K562 (cell line): Measurements from ENCODE around the gene SLC12A1. TPM values are rescaled to one million over a fixed set of nuclear protein-coding genes. Genes with fewer than 3 reads are reported as not detected.

ENCODE experiments used
- ATAC-seq: fragments of 200-7000 bp; cut with Tn5 transposase; 3 replicates; pipeline ENCODE4 v1.9.1; 2020; ENCODE audit warnings: moderate library complexity
- BruUV-seq: library from RNA; stranded (reverse); fragments of 400-500 nt; replicated peaks from 2 replicates; lab custom pipeline; 2021; lab: Mats Ljungman, UMichigan
- CTCF ChIA-PET: fragments of 300-600 bp; formaldehyde crosslinking; extraction: SDS; loops from one replicate; lab custom pipeline; 2021; ENCODE audit warnings: low intra/inter-chr PET ratio; lab: Yijun Ruan, JAX
- POLR2A ChIA-PET: fragments of 300-600, 350-650 bp; sonication (Branson Sonifier 250); formaldehyde crosslinking; extraction: SDS; loops from one replicate; lab custom pipeline; 2021; ENCODE audit warnings: antibody characterized with exemption, inconsistent platforms; lab: Yijun Ruan, JAX
- DNase-seq, 4 experiments: peaks; one replicate each; pipeline versions ENCODE4 v3.0.0 to v3.0.0-alpha.2; 2011 to 2018; ENCODE audit warnings: low spot score in 3 of 4, mixed read lengths in 3 of 4; ENCODE audit errors: extremely low read depth in 1 of 4
- FAIRE-seq: peaks from 2 replicates; lab custom pipeline; 2011; peaks lifted over from hg19 to GRCh38; lab: Jason Lieb, UNC
- H2AFZ ChIP-seq: 2 replicates; pipeline ENCODE4 v1.6.0; 2011; ENCODE audit warnings: low read depth, low read length, control low read depth, inconsistent platforms
- H3K27ac ChIP-seq: fragments of 200-600 bp; 3 replicates; pipeline ENCODE4 v1.8.0; 2011; ENCODE audit warnings: low read depth, mild to moderate bottlenecking, control low read depth, inconsistent platforms, low read length, moderate library complexity, mixed read lengths; ENCODE audit errors: extremely low read depth
- H3K27me3 ChIP-seq, 2 experiments: fragments of 300-600 bp in 1 of 2; 2 replicates in 1 of 2; 3 replicates in 1 of 2; pipeline versions ENCODE4 v1.6.0 to v1.8.0; 2011; ENCODE audit warnings: inconsistent platforms in 2 of 2, low read length in 2 of 2, mild to moderate bottlenecking in 1 of 2, mixed read lengths in 1 of 2, moderate library complexity in 1 of 2; ENCODE audit not compliant: control insufficient read depth in 2 of 2, insufficient read depth in 2 of 2
- H3K36me3 ChIP-seq: fragments of 300-600 bp; 3 replicates; pipeline ENCODE4 v1.8.0; 2011; ENCODE audit warnings: mild to moderate bottlenecking, low read length, inconsistent platforms; ENCODE audit not compliant: control insufficient read depth, insufficient read depth
- H3K4me1 ChIP-seq, 2 experiments: fragments of 200-600 bp in 1 of 2; replicated peaks in 1 of 2; 2 replicates in 1 of 2; 3 replicates in 1 of 2; pipeline versions ENCODE4 v1.5.1 to v1.8.0; 2011; ENCODE audit warnings: inconsistent platforms in 2 of 2, low read length in 2 of 2, mild to moderate bottlenecking in 1 of 2, mixed read lengths in 1 of 2, moderate library complexity in 1 of 2; ENCODE audit not compliant: control insufficient read depth in 2 of 2, insufficient read depth in 2 of 2
- H3K4me2 ChIP-seq: 2 replicates; pipeline ENCODE4 v1.6.1; 2011; ENCODE audit warnings: low read length, control low read depth, inconsistent platforms, mixed read lengths; ENCODE audit not compliant: insufficient read depth
- H3K4me3 ChIP-seq: fragments of 200-600 bp; sonication (generic), shearing (Covaris generic); 2 replicates; pipeline ENCODE4 v1.5.1; 2016; ENCODE audit warnings: control low read depth, inconsistent platforms
- H3K79me2 ChIP-seq: fragments of 200-600 bp; 3 replicates; pipeline ENCODE4 v1.8.0; 2011; ENCODE audit warnings: low read length, inconsistent platforms; ENCODE audit not compliant: control insufficient read depth, insufficient read depth
- H3K9ac ChIP-seq, 2 experiments: 2 replicates each; pipeline versions ENCODE4 v1.6.0 to v1.6.1; 2011; ENCODE audit warnings: low read depth in 2 of 2, low read length in 2 of 2, control low read depth in 1 of 2, inconsistent platforms in 1 of 2, mild to moderate bottlenecking in 1 of 2, mixed read lengths in 1 of 2; ENCODE audit not compliant: insufficient read depth in 1 of 2
- H3K9me1 ChIP-seq: one replicate; pipeline ENCODE4 v1.6.0; 2011; ENCODE audit warnings: inconsistent platforms, mild to moderate bottlenecking, low read length, moderate library complexity; ENCODE audit not compliant: control insufficient read depth, insufficient read depth
- H3K9me3 ChIP-seq: replicated peaks from 2 replicates; pipeline ENCODE4 v1.5.1; 2011; ENCODE audit warnings: low read depth, low read length, inconsistent platforms; ENCODE audit not compliant: control insufficient read depth, insufficient read depth
- H4K20me1 ChIP-seq: replicated peaks from 2 replicates; pipeline ENCODE4 v1.6.1; 2011; ENCODE audit warnings: low read length, inconsistent platforms, mixed read lengths; ENCODE audit not compliant: control insufficient read depth, insufficient read depth
- CAMTA2 ChIP-seq: fragments of 250-450 bp; sonication (Bioruptor Pico); conservative IDR thresholded peaks from 2 replicates; pipeline ENCODE4 v1.5.1; 2022
- DDX20 ChIP-seq: fragments of 450-650 bp; IDR thresholded peaks from 2 replicates; pipeline ENCODE4 v1.6.1; 2016; ENCODE audit warnings: missing genetic modification characterization, low read depth, mild to moderate bottlenecking, missing compliant biosample characterization, moderate library complexity
- HDAC1 ChIP-seq, 2 experiments: fragments of 450-650 bp; IDR thresholded peaks; 2 replicates each; pipeline ENCODE4 v1.6.1; 2016 to 2017; ENCODE audit warnings: inconsistent platforms in 1 of 2, mild to moderate bottlenecking in 1 of 2, moderate library complexity in 1 of 2
- IRF2 ChIP-seq: sonication (generic); formaldehyde crosslinking; IDR thresholded peaks from 2 replicates; pipeline ENCODE4 v1.8.1; 2022; ENCODE audit warnings: mild to moderate bottlenecking, missing genetic modification reagents
- KHSRP ChIP-seq: fragments of 450-650 bp; IDR thresholded peaks from 2 replicates; pipeline ENCODE4 v1.6.1; 2017
- NELFE ChIP-seq: IDR thresholded peaks from 2 replicates; pipeline ENCODE4 v1.6.1; 2011; ENCODE audit warnings: mild to moderate bottlenecking; ENCODE audit not compliant: insufficient read depth, insufficient read length
- NFE2L1 ChIP-seq: fragments of 450-650 bp; IDR thresholded peaks from 2 replicates; pipeline ENCODE4 v1.6.1; 2016; ENCODE audit warnings: missing genetic modification characterization, low read depth, mild to moderate bottlenecking, missing compliant biosample characterization, moderate library complexity, borderline replicate concordance
- SAP30 ChIP-seq: fragments of 200-600 bp; sonication (generic); IDR thresholded peaks from 2 replicates; pipeline ENCODE4 v1.6.1; 2012; ENCODE audit warnings: borderline replicate concordance, low read depth, mild to moderate bottlenecking, moderate library complexity, low read length, control low read depth, inconsistent platforms; ENCODE audit not compliant: insufficient read depth, poor library complexity, severe bottlenecking
- SIRT6 ChIP-seq: IDR thresholded peaks from one replicate; pipeline ENCODE4 v1.6.1; 2012; ENCODE audit warnings: low read depth, mild to moderate bottlenecking, control low read depth, inconsistent platforms, low read length, moderate library complexity
- SNIP1 ChIP-seq: fragments of 450-650 bp; IDR thresholded peaks from 2 replicates; pipeline ENCODE4 v1.7.1; 2017; ENCODE audit warnings: low read depth, mild to moderate bottlenecking
- TARDBP ChIP-seq: fragments of 450-650 bp; IDR thresholded peaks from 2 replicates; pipeline ENCODE4 v1.6.1; 2016
- U2AF1 ChIP-seq: fragments of 200-400 bp; formaldehyde crosslinking; optimal IDR thresholded peaks from 2 replicates; pipeline ENCODE3; 2017; ENCODE audit warnings: mild to moderate bottlenecking, low read depth, low read length, moderate library complexity
- ZNF174 ChIP-seq: fragments of 250-450 bp; sonication (Bioruptor Pico); IDR thresholded peaks from 2 replicates; pipeline ENCODE4 v1.4.0; 2020; ENCODE audit warnings: mild to moderate bottlenecking
- ZNF232 ChIP-seq: sonication (generic); formaldehyde crosslinking; IDR thresholded peaks from 2 replicates; pipeline ENCODE4 v1.8.0; 2022; ENCODE audit warnings: mild to moderate bottlenecking, missing genetic modification reagents
- ZNF436 ChIP-seq: fragments of 250-450, 450-650 bp; sonication (Bioruptor Pico); formaldehyde crosslinking; IDR thresholded peaks from 2 replicates; pipeline ENCODE4 v1.7.0; 2020; ENCODE audit warnings: mild to moderate bottlenecking
- ZNF79 ChIP-seq: fragments of 250-450 bp; sonication (Bioruptor Pico); IDR thresholded peaks from 2 replicates; pipeline ENCODE4 v1.4.0; 2020; ENCODE audit warnings: low read depth, mild to moderate bottlenecking, moderate library complexity
- WGBS: fragments of 100-300 bp; shearing (Covaris generic); methylation state at CpG from one replicate; pipeline ENCODE4 v1.1.6; 2016; ENCODE audit warnings: low coverage, mixed read lengths; ENCODE audit not compliant: insufficient coverage; ENCODE audit errors: missing lambda C conversion rate; 5-methylcytosine and 5-hydroxymethylcytosine counted together
- in situ Hi-C: fragments of 300-500 bp; cut with MboI; formaldehyde crosslinking; loops from 4 replicates; pipeline ENCODE4 v1.15.0; 2018; ENCODE audit warnings: inconsistent platforms, mixed read lengths
- intact Hi-C: fragments of 100-400 bp; cut with micrococcal nuclease; formaldehyde crosslinking; loops from 2 replicates; pipeline ENCODE4 v1.14.2; 2022
- polyA plus RNA-seq, 8 experiments: library from polyadenylated mRNA; depleted of rRNA in 4 of 8; stranded (reverse) in 5 of 8; unstranded in 3 of 8; fragments of >200 nt; fragmentation: Nextera tagmentation in 2 of 8; fragmentation: Illumina TruSeq in 1 of 8; extraction: Ambion mirVana in 2 of 8; extraction: Trizol in 1 of 8; gene quantifications; 2 replicates each; pipeline versions ENCODE4 v1.2.1 to v1.2.3, GENCODE V29; 2011 to 2014; ENCODE audit warnings: inconsistent platforms in 1 of 8, missing spikeins in 1 of 8
- total RNA-seq, 7 experiments: library from RNA; depleted of rRNA in 6 of 7; stranded (reverse); fragments of >200 nt in 6 of 7; fragmentation: Illumina TruSeq in 2 of 7; extraction: Trizol in 2 of 7; gene quantifications; 2 replicates each; pipeline versions ENCODE4 v1.2.1 to v1.2.3, GENCODE V29; 2011 to 2021; ENCODE audit warnings: low replicate concordance in 1 of 7
- TF ChIP-seq, protein P1 (sequence below): fragments of 250-450 bp; sonication (Bioruptor Pico); IDR thresholded peaks from 2 replicates; pipeline ENCODE4 v1.5.0; 2022; ENCODE audit warnings: mild to moderate bottlenecking
- TF ChIP-seq, protein P2 (sequence below), 2 experiments: fragments of 150-350 bp in 1 of 2; IDR thresholded peaks; 2 replicates each; pipeline ENCODE4 v1.6.1; 2012 to 2016; ENCODE audit warnings: low read depth in 2 of 2, low read length in 2 of 2, mild to moderate bottlenecking in 1 of 2, moderate library complexity in 1 of 2

The SLC12A1 gene
- total and polyA plus RNA-seq, 9 of the 15 experiments (the other 6 are each of a cell fraction or from before 2014, with no cell fraction given): not detected

DNA sequence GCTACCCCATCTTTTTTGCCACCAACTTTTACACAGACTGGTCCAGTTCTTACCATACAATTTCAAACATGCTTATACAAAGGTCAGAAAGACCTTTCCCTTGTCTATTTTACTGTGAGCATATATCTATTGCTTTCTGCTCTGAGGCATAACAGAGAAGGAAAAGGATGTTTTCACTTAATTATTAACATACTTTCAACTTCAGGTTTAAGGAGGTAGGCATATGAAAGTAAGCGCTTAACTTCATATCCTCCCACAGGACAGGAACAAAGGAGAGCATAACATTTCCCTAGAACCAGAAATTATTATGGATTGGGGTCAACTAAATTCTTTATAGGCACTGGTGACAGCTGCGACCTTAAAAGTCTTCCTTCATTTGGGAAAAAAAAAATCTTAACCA is 29.1 kb upstream of the SLC12A1 start:
- Histone ChIP-seq H3K4me2 (no peak overlapping the region), H4K20me1 (no peaks in the 10 kb centered on the region), H2AFZ (no peak overlapping the region), H3K4me1 (peaks cover 0 to 6% of the 10 kb centered on the region in 2 experiments; a peak in 2 of 5 replicates), H3K36me3 (no peaks in the 10 kb centered on the region), H3K4me3 (no peak overlapping the region), H3K9ac (no peak overlapping the region), H3K9me3 (no peaks in the 10 kb centered on the region), H3K27me3 (no peaks in the 10 kb centered on the region), H3K9me1 (no peaks in the 10 kb centered on the region), H3K27ac (no peak overlapping the region), H3K79me2 (no peaks in the 10 kb centered on the region)
- ChIA-PET POLR2A (no interaction called here), CTCF (no interaction called here)
- in situ Hi-C loops: no loop called here
- TF ChIP-seq SIRT6 (no peak), TARDBP (no peak), ZNF436 (no peak), ZNF174 (CRISPR knock-in tag) (no peak), CAMTA2 (no peak), NFE2L1 (tag) (no peak), SAP30 (no peak), KHSRP (no peak), SNIP1 (no peak), NELFE (no peak), ZNF232 (no peak), U2AF1 (no peak), ZNF79 (no peak), IRF2 (CRISPR knock-in tag) (no peak), DDX20 (tag) (no peak), HDAC1 (IDR thresholded peaks at IDR 0.05) (no peak)
- TF ChIP-seq, protein P1, sequence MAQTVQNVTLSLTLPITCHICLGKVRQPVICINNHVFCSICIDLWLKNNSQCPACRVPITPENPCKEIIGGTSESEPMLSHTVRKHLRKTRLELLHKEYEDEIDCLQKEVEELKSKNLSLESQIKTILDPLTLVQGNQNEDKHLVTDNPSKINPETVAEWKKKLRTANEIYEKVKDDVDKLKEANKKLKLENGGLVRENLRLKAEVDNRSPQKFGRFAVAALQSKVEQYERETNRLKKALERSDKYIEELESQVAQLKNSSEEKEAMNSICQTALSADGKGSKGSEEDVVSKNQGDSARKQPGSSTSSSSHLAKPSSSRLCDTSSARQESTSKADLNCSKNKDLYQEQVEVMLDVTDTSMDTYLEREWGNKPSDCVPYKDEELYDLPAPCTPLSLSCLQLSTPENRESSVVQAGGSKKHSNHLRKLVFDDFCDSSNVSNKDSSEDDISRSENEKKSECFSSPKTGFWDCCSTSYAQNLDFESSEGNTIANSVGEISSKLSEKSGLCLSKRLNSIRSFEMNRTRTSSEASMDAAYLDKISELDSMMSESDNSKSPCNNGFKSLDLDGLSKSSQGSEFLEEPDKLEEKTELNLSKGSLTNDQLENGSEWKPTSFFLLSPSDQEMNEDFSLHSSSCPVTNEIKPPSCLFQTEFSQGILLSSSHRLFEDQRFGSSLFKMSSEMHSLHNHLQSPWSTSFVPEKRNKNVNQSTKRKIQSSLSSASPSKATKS (CRISPR knock-in tag): no peak
- TF ChIP-seq, protein P2, sequence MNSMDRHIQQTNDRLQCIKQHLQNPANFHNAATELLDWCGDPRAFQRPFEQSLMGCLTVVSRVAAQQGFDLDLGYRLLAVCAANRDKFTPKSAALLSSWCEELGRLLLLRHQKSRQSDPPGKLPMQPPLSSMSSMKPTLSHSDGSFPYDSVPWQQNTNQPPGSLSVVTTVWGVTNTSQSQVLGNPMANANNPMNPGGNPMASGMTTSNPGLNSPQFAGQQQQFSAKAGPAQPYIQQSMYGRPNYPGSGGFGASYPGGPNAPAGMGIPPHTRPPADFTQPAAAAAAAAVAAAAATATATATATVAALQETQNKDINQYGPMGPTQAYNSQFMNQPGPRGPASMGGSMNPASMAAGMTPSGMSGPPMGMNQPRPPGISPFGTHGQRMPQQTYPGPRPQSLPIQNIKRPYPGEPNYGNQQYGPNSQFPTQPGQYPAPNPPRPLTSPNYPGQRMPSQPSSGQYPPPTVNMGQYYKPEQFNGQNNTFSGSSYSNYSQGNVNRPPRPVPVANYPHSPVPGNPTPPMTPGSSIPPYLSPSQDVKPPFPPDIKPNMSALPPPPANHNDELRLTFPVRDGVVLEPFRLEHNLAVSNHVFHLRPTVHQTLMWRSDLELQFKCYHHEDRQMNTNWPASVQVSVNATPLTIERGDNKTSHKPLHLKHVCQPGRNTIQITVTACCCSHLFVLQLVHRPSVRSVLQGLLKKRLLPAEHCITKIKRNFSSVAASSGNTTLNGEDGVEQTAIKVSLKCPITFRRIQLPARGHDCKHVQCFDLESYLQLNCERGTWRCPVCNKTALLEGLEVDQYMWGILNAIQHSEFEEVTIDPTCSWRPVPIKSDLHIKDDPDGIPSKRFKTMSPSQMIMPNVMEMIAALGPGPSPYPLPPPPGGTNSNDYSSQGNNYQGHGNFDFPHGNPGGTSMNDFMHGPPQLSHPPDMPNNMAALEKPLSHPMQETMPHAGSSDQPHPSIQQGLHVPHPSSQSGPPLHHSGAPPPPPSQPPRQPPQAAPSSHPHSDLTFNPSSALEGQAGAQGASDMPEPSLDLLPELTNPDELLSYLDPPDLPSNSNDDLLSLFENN (IDR thresholded peaks at IDR 0.05; ENCODE audit: low read depth in 2 of 2, low read length in 2 of 2): no peak
- no TSS peak for BruUV-seq
- intact Hi-C loops: no loop called here
- FAIRE-seq (no peak), ATAC-seq (no peak), DNase-seq (no peak)
- WGBS: 0% methylated on average over 2 of the region's 2 CpGs
